Uterus (tissue), 4 donors: ENCODE data around the gene TOMM70. TPM values are rescaled to one million over a fixed set of nuclear protein-coding genes. Genes with fewer than 3 reads are reported as not detected.

Experiments
- DNase-seq, 2 donors: peaks; one replicate each; pipeline ENCODE4 v3.0.0-alpha.2; 2019 to 2020
- H3K27ac ChIP-seq, 2 donors: fragments of 200-600 bp; sonication (generic); 1 replicate in 1 of 2; 2 replicates in 1 of 2; pipeline ENCODE4 v1.5.1; 2016 to 2018
- H3K27me3 ChIP-seq, 2 donors: fragments of 200-600 bp; sonication (generic); one replicate each; pipeline ENCODE4 v1.5.1; 2018 to 2019; ENCODE audit warnings: control low read depth in 1 of 2
- H3K36me3 ChIP-seq, 2 donors: fragments of 200-600 bp; sonication (generic); one replicate each; pipeline ENCODE4 v1.5.1; 2019; ENCODE audit warnings: control low read depth in 1 of 2
- H3K4me1 ChIP-seq, 2 donors: fragments of 200-600 bp; sonication (generic); one replicate each; pipeline ENCODE4 v1.5.1; 2018 to 2019; ENCODE audit warnings: control low read depth in 1 of 2
- H3K4me3 ChIP-seq, 2 donors: fragments of 200-600 bp; sonication (generic); 1 replicate in 1 of 2; 2 replicates in 1 of 2; pipeline ENCODE4 v1.5.1; 2018 to 2019; ENCODE audit warnings: mild to moderate bottlenecking in 1 of 2
- H3K9me3 ChIP-seq, 2 donors: fragments of 200-600 bp; sonication (generic); one replicate each; pipeline ENCODE4 v1.5.1; 2019; ENCODE audit warnings: control low read depth in 1 of 2
- POLR2A ChIP-seq, 2 donors: fragments of 450-650 bp; IDR thresholded peaks; one replicate each; pipeline ENCODE4 v1.6.1; 2016; ENCODE audit warnings: antibody characterized with exemption in 2 of 2, mild to moderate bottlenecking in 1 of 2, moderate library complexity in 1 of 2
- intact Hi-C: fragments of 100-400 bp; cut with DNase I; formaldehyde crosslinking; loops from one replicate; pipeline ENCODE4 v1.15.1; 2023; ENCODE audit warnings: low total_unique reads
- total RNA-seq, 4 donors: library from RNA; depleted of rRNA in 3 of 4; stranded (reverse); fragments of >200 nt in 3 of 4; gene quantifications; one replicate each; pipeline versions ENCODE4 v1.1.0 to v1.2.4, GENCODE V29; 2014 to 2023
- TF ChIP-seq, protein P1 (sequence below), 4 experiments: fragments of 200-600 bp in 2 of 4; fragments of 450-650 bp in 2 of 4; sonication (generic) in 2 of 4; IDR thresholded peaks; one replicate each; pipeline ENCODE4 v1.5.1; 2016 to 2019; ENCODE audit warnings: antibody characterized with exemption in 4 of 4, mild to moderate bottlenecking in 2 of 4, moderate library complexity in 1 of 4
- donor health status: DM: yes; HTN: yes; CAD: no.

TOMM70 gene
- total RNA-seq, 4 donors from 2014 or later, result 16.8 to 86.1 (median 35.9) TPM

- H3K4me3 ChIP-seq, result no peak overlapping the region
Measured at GRCh38 chr3:100427699-100428098, 26.8 kb upstream of the TOMM70 start.

DNA sequence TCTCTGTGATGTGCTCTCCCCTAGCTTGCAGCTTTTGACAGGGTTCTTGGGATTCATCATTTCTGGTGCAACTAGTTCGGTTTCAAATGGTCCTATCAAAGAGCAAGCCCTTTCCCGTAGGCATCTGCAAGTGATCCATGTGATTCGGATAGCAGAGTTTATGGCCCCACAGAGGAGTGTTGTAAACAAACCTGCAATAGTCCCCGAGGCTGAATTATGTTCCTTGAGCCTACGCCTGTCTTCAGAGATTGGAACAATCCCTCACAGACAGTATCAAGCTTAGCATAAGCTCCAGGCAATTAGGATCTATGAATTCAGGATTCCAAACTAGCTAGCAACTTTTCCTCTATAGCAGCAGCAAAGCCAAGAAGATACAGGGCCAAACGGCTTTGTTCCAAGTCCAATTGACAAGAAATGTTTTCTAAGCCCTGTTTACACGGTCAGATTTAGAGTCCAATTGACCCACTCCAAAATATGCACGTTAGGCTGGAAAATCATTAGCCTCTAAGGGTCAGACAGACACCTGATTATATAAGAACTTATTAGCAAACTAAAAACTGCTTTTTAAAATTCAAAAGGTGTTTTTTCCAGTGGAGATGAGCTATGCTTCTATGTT is 25.3 kb upstream of the TOMM70 start:
- H3K4me1 ChIP-seq, result no peaks in the 10 kb centered on the region
- DNase-seq, result no peak

More at GRCh38 chr3:100427699-100428098, 26.8 kb upstream of the TOMM70 start:
- no peaks in the 10 kb centered on the region for H3K4me1 ChIP-seq
- no peak for DNase-seq
- no peaks in the 10 kb centered on the region for H3K9me3 ChIP-seq
- no peaks in the 10 kb centered on the region for H3K27me3 ChIP-seq
- no peak overlapping the region for H3K27ac ChIP-seq
- intact Hi-C loops, result no loop called here
- no peak for TF ChIP-seq POLR2A (IDR thresholded peaks at IDR 0.05)
- TF ChIP-seq, protein P1, sequence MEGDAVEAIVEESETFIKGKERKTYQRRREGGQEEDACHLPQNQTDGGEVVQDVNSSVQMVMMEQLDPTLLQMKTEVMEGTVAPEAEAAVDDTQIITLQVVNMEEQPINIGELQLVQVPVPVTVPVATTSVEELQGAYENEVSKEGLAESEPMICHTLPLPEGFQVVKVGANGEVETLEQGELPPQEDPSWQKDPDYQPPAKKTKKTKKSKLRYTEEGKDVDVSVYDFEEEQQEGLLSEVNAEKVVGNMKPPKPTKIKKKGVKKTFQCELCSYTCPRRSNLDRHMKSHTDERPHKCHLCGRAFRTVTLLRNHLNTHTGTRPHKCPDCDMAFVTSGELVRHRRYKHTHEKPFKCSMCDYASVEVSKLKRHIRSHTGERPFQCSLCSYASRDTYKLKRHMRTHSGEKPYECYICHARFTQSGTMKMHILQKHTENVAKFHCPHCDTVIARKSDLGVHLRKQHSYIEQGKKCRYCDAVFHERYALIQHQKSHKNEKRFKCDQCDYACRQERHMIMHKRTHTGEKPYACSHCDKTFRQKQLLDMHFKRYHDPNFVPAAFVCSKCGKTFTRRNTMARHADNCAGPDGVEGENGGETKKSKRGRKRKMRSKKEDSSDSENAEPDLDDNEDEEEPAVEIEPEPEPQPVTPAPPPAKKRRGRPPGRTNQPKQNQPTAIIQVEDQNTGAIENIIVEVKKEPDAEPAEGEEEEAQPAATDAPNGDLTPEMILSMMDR (IDR thresholded peaks at IDR 0.05), result no peak
- H3K36me3 ChIP-seq, result no peaks in the 10 kb centered on the region

GRCh38 chr3:100425316-100425715 is 24.4 kb upstream of the TOMM70 start:
- no peak for TF ChIP-seq POLR2A (IDR thresholded peaks at IDR 0.05)
- Histone ChIP-seq H3K9me3 (no peaks in the 10 kb centered on the region), H3K27ac (no peak overlapping the region), H3K4me3 (no peak overlapping the region), H3K4me1 (no peaks in the 10 kb centered on the region), H3K36me3 (no peaks in the 10 kb centered on the region), H3K27me3 (no peaks in the 10 kb centered on the region)
- no peak for DNase-seq
- intact Hi-C loops, result no loop called here

More for the DNA sequence above, 25.3 kb upstream of the TOMM70 start:
- no peaks in the 10 kb centered on the region for H3K36me3 ChIP-seq
- no peak for TF ChIP-seq POLR2A (IDR thresholded peaks at IDR 0.05)
- TF ChIP-seq, protein P1 (IDR thresholded peaks at IDR 0.05), result no peak
- no peak overlapping the region for H3K27ac ChIP-seq
- intact Hi-C loops, result no loop called here
- H3K27me3 ChIP-seq, result no peaks in the 10 kb centered on the region
- H3K4me3 ChIP-seq, result no peak overlapping the region
- H3K9me3 ChIP-seq, result no peaks in the 10 kb centered on the region

- H3K27me3 ChIP-seq, result no peaks in the 10 kb centered on the region
- H3K36me3 ChIP-seq, result no peaks in the 10 kb centered on the region
- intact Hi-C loops, result no loop called here
- H3K4me3 ChIP-seq, result no peak overlapping the region
- DNase-seq, result no peak
- H3K4me1 ChIP-seq, result no peaks in the 10 kb centered on the region
- no peak for TF ChIP-seq POLR2A (IDR thresholded peaks at IDR 0.05)
- TF ChIP-seq, protein P1 (IDR thresholded peaks at IDR 0.05), result no peak
- H3K27ac ChIP-seq, result no peak overlapping the region
- no peaks in the 10 kb centered on the region for H3K9me3 ChIP-seq
Measured at GRCh38 chr3:100424261-100424660, 23.4 kb upstream of the TOMM70 start.

DNA sequence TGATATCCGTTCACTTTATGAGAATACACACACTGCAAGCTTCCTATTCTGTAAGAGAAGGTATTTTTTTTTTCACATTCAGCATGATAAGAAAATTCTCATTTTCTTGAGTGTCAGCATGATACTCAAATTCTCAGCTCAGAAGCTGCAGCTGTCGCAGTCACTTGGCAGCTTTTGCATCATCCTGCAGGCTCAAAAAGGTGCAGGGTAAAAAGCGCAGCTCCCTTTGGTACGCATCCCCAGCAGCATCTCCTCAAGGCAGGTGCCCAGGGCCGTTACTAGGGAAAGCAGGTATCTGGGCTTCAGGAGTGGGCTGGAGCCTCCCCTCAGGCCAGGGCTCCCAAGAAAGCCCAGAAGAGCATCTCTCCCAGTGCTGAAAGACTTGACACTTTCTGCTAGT is 22.7 kb upstream of the TOMM70 start:
- H3K27ac ChIP-seq, result no peak overlapping the region
- no peaks in the 10 kb centered on the region for H3K27me3 ChIP-seq
- H3K4me1 ChIP-seq, result no peaks in the 10 kb centered on the region
- H3K9me3 ChIP-seq, result no peaks in the 10 kb centered on the region
- TF ChIP-seq POLR2A (IDR thresholded peaks at IDR 0.05), result no peak
- TF ChIP-seq, protein P1 (IDR thresholded peaks at IDR 0.05), result no peak
- no peak overlapping the region for H3K4me3 ChIP-seq
- intact Hi-C loops, result no loop called here
- DNase-seq, result no peak
- H3K36me3 ChIP-seq, result no peaks in the 10 kb centered on the region

GRCh38 chr3:100420885-100421284 is 20.0 kb upstream of the TOMM70 start:
- DNase-seq, result no peak
- Histone ChIP-seq H3K27ac (no peak overlapping the region), H3K27me3 (no peaks in the 10 kb centered on the region), H3K9me3 (no peaks in the 10 kb centered on the region), H3K4me3 (no peak overlapping the region), H3K36me3 (no peaks in the 10 kb centered on the region), H3K4me1 (no peaks in the 10 kb centered on the region)
- intact Hi-C loops, result no loop called here
- TF ChIP-seq, protein P1 (IDR thresholded peaks at IDR 0.05), result no peak
- TF ChIP-seq POLR2A (IDR thresholded peaks at IDR 0.05), result no peak
